NCI-H69 (cell line): ENCODE data around the gene SLC6A6.

Experiments used
- DNase-seq: peaks from one replicate; lab custom pipeline; 2025; lab: John Stamatoyannopoulos, UW

SLC6A6 gene

GRCh38 chr3:14488286-14489041, 86.1 kb downstream of the SLC6A6 start:
- no peak for DNase-seq

DNA sequence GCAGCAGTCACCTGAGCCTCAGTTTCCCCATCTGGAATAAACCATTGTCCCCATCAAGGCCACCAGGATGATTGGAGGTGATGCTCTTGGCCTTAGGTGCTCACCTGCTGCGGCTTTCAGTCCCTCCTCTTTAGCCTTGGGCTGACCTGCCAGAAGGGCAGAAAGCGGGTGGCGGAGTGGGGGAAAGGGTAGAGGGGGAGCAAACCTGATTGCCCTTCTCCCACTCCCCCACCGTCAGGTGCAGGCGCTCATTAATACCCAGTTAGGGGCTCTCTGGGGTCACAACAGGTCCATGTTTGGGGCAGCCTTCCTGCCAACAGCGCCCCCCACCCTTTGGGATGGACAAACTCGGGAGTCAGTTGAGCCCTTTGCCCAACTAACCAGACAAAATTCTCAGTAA, 87.2 kb downstream of the SLC6A6 start:
- no peak for DNase-seq

DNA sequence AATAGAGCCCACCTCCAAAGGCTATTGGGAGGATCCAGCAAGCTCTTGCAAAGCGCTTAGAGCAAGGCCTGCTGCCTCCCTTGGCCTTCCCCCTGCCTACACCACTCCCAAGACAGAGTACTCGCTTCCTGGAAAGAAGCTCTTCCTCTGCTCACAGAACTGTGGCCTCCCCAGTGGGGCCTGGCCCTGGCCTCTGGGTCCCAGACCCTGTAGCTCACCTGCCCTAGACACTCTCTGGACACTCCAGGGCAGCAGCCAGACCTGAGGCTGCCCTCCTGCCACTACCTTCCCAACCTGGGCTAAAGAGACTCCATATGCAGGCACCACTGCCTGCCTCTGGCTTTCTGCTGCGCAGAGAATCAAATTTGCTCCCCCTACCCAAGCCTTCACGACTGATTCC, 87.8 kb downstream of the SLC6A6 start:
- no peak for DNase-seq

GRCh38 chr3:14490831-14491230, 88.4 kb downstream of the SLC6A6 start:
- no peak for DNase-seq

GRCh38 chr3:14491396-14492190, 89.2 kb downstream of the SLC6A6 start:
- no peak for DNase-seq

GRCh38 chr3:14492948-14493881, 90.8 kb downstream of the SLC6A6 start:
- no peak for DNase-seq

DNA sequence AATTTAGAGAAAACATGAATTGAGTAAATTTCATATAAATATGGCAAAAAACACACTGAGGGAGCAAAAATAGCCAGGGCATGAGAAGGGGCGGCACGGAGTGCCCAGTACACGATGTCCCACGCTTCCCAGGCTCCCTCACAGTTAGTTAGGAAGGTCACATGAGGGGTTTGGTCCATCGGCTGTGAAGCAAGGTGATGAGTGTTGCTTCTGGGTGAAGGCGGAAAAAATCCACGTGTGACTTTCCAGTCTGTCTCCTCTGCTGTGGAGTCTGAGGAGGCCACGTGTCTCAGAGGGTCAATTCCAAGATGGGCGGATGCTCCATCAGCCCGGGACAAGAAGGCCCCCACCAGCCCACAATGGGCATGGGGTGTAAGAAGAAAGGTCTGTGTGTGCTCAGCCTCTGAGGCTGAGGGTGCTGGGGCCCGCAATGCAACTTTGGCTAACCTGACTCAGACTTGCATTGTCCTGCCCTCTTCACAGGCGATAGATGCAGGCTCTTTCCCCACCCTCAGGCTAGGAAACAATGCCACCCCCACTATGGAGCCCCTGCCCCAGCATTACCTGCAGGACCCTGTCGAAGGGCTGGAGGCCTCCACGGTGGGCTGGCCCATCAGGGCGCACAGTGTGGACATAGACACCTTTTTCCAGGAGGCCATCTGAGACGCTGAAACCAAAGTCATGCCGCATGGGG, 92.0 kb downstream of the SLC6A6 start:
- no peak for DNase-seq

GRCh38 chr3:14494973-14495300, 92.5 kb downstream of the SLC6A6 start:
- no peak for DNase-seq

DNA sequence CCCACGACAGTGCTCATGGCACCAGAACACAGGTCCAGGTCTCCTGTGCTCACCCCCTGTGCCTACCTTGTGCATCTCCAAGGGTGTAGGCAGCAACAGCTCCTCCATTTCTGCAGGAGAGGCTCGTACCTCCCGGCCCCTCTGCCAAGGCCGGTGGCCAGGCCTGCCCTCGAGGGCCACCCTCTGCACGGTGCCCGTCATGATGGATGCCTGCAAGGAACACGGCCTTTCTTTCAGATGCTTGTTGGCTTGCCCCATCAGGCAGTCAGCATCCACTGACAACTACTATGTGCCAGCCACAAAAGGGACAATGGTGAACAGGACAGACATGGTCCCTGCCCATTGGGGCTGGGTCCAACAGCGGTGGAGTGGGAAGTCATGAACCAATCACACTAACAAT, 93.9 kb downstream of the SLC6A6 start:
- DNase-seq, result no peak

- DNase-seq, result peak; percentile 4
Measured at GRCh38 chr3:14497321-14497720, 94.9 kb downstream of the SLC6A6 start.

GRCh38 chr3:14502472-14502871, 100.1 kb downstream of the SLC6A6 start:
- no peak for DNase-seq

- DNase-seq, result no peak
Measured at GRCh38 chr3:14503033-14503705, 100.8 kb downstream of the SLC6A6 start.

DNA sequence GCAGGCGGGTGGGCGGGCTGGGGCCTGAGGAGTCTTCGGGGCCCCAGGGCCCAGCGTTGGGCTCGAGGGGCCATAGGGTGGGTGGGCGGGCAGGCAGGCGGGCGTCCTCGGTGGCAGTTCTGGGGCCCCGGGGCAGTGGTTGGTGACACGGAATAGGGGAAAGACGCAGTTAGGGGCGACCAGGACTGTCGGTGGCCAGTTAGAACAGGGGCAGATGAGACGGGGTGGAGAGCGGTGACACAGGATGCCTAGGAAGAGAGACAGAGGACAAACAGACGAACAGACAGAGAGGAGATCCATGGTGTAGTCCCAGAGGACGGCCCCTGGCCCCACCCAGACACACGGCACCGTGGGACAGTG, 101.3 kb downstream of the SLC6A6 start:
- DNase-seq, result no peak

- no peak for DNase-seq
Measured at GRCh38 chr3:14505001-14505802, 102.8 kb downstream of the SLC6A6 start.

GRCh38 chr3:14505803-14506500, 103.5 kb downstream of the SLC6A6 start:
- no peak for DNase-seq

- no peak for DNase-seq
Measured at GRCh38 chr3:14506626-14507304, 104.4 kb downstream of the SLC6A6 start.

GRCh38 chr3:14507305-14507741, 104.9 kb downstream of the SLC6A6 start:
- DNase-seq, result peak; percentile 5

GRCh38 chr3:14507757-14508504, 105.5 kb downstream of the SLC6A6 start:
- no peak for DNase-seq

DNA sequence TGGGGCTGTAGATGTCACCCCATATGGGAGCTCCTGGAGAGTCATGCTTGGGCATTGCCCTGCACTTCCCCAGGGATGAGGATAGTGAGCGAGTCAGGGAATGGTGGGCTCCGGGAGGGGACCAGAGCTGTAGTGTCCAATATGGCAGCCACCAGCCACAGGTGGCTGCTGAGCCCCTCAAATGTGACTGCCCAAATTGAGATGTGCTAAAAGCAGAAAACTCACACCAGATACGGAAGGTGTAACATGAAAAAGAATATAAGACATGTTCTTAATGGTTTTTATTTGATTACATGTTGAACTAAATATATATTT, 106.1 kb downstream of the SLC6A6 start:
- no peak for DNase-seq
